ENCODE measurements around the gene SGK2.

The SGK2 gene

DNA sequence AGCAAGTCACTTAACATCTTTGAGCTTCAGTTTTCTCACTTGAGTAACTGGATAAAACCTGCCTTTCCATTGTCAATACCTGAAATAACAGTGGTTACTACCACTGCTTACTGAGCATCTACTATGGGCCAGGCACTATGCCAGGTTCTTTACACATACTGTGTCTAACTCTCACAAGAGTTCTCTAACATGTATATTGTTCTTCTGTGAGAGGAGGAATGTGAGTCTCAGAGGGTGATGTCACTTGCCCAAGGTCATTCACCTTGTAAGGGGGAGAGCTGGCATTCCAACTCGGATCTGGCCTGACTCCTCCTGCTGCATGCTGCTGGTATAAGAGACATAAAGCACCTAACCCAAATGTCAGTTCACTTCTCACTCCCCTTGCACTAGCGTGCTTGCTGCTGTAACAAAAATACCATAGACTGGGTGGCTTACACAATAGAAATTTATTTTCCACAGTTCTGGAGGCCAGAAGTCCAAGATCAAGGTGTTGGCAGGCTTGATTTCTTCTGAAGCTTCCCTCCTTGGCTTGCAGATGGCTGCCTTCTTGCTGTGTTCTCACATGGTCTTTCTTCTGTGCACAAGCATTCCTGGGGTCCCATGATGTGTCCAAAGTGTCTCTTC is 21.9 kb upstream of the SGK2 start:
- Histone ChIP-seq H3K27me3 (ENCODE audit: insufficient read depth, low read length) (no peaks in the 10 kb centered on the region), H3K4me3 (ENCODE audit: low read length) (no peak overlapping the region), H3K9me3 (ENCODE audit: insufficient read depth, low read depth, low read length) (no peaks in the 10 kb centered on the region), H3K4me1 (ENCODE audit: insufficient read depth, low read length) (no peaks in the 10 kb centered on the region), H3K9ac (ENCODE audit: low read depth, low read length) (no peak overlapping the region), H3K36me3 (ENCODE audit: insufficient read depth, low read length) (peaks cover 30% of the 10 kb centered on the region), H3K27ac (ENCODE audit: low read depth, low read length) (no peak overlapping the region)
- 74% methylated on average over 2 of the region's 2 CpGs for WGBS

DNA sequence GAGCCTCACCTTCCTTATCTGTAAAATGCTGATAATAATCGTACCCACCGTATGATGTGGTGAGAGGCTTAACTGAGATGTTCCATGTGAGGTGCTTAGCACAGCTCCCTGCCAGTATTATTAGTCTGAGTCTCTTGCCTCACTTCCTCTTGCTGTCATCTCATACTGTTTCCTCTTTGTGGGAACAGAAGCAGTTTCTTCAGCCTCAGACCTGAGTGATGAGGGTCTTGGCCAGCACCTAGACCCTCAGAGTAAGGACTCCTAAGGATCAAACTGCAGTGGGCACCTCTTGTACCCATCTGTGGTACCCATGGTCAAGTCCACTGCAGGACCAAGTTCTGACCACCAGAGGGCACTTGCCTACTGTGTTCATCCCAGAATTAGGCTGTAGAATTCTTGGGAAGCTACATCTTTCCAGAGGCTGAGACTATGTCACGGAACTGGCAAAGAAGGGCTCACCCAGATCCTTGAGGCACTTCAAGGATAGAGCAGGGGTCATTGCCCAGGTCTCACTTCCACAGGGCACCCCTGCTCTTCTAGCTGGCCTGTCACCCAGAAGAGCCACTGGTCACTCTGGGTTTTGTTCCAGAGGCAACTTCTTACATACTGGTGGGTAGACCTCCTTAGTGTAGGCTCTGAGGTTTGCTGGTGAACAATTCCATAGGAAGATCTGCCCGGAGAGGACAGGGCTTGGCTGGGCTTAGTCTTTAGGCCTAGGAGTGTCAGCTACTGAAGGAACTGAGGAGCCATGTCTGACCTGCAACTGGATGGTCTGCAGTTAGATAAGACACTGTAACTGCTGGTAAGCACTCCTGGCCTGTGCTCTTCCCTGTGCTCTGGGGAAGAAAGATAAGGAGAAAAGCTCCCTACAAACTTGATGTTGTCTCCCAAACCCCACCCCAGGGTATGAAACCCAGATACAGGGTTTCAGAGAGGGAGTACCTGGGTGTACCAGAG is 20.6 kb upstream of the SGK2 start:
- Histone ChIP-seq H3K4me3 (ENCODE audit: low read length) (no peak overlapping the region), H3K9ac (ENCODE audit: low read depth, low read length) (no peak overlapping the region), H3K4me1 (ENCODE audit: insufficient read depth, low read length) (no peaks in the 10 kb centered on the region), H3K9me3 (ENCODE audit: insufficient read depth, low read depth, low read length) (no peaks in the 10 kb centered on the region), H3K36me3 (ENCODE audit: insufficient read depth, low read length) (peaks cover 30% of the 10 kb centered on the region), H3K27ac (ENCODE audit: low read depth, low read length) (no peak overlapping the region), H3K27me3 (ENCODE audit: insufficient read depth, low read length) (no peaks in the 10 kb centered on the region)
- WGBS = 74% methylated on average over 4 of the region's 4 CpGs

DNA sequence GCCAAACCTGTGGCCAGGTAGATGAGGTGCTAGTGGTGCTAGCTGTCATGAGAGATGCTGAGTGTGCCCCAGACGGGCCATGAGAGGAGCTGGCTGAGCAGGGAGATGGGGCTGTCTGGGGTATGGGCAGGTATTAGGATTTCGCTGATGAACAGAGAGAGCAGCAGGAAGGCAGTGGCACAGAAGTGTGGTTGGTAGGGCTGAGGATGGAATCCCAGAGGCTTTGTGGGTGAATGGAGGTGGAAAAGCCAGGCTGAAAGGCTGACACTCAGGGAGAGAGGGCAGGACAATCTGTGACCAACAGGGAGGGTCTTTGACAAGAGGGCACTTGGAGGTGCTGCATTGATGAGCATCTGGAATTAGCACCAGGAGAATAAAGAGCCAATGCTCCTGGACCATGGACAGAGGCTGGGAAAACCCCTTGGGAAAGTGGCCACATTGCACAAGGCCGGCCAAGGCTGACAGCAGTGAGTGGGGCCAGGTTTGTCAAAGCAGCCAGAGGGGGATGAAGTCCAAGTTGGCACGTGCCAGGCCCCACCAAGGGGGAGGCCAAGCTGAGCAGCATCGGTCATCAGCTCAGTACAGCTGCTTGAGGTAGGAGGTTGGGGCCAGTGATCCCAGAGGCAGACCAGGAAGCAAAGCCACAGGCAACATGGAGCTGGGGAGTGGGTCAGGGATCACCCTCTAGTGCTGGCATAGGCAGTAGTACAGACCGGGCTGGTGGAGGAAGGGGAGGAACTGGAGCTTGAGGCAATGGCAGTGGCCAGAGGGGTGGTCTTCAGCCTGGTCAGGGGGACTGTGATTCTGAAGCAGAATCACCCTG is 19.7 kb upstream of the SGK2 start:
- Histone ChIP-seq H3K4me3 (ENCODE audit: low read length) (no peak overlapping the region), H3K27ac (ENCODE audit: low read depth, low read length) (no peak overlapping the region), H3K9me3 (ENCODE audit: insufficient read depth, low read depth, low read length) (no peaks in the 10 kb centered on the region), H3K27me3 (ENCODE audit: insufficient read depth, low read length) (no peaks in the 10 kb centered on the region), H3K4me1 (ENCODE audit: insufficient read depth, low read length) (no peaks in the 10 kb centered on the region), H3K36me3 (ENCODE audit: insufficient read depth, low read length) (peaks cover 34% of the 10 kb centered on the region), H3K9ac (ENCODE audit: low read depth, low read length) (no peak overlapping the region)
- 91% methylated on average over 6 of the region's 6 CpGs for WGBS

DNA sequence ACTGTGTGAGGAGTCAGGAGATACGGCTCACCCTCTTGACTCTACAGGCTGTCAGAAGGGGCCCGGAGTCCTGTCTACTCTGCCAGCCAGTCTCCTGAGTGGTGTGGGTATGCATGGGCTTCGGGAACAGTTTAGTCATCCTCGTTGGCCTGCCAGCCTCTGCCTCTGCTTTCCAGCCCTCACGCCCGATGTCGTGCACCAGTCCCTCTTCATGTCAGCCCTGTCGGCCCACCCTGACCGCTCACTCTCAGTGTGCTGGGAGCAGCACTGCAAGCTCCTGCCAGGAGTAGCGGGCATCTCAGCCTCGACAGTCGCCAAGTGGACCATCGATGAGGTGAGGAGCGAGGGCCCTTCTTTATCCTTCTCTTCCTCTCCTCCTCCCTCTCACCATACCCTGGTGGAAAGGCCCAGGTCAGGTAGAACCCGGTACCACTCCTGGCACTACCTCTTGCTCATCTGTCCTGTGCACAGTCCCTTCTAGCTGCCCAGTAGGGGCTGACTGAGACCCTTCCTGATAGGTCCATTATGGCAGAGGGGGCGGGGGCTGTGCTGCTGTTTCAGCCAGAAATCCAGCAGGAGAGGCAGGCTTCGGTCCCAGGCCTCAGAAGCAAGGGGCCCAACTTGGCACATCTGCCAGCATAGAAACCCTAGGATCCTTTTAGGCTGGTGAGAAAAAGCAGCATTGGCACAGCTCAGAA is 18.7 kb upstream of the SGK2 start:
- no peaks in the 10 kb centered on the region for H3K4me1 ChIP-seq (ENCODE audit: insufficient read depth, low read length)
- WGBS = 92% methylated on average over 17 of the region's 17 CpGs
- H3K4me3 ChIP-seq (ENCODE audit: low read length) = no peak overlapping the region
- H3K9ac ChIP-seq (ENCODE audit: low read depth, low read length) = no peak overlapping the region
- H3K27me3 ChIP-seq (ENCODE audit: insufficient read depth, low read length) = no peaks in the 10 kb centered on the region
- H3K9me3 ChIP-seq (ENCODE audit: insufficient read depth, low read depth, low read length) = no peaks in the 10 kb centered on the region
- H3K36me3 ChIP-seq (ENCODE audit: insufficient read depth, low read length) = peaks cover 36% of the 10 kb centered on the region
- H3K27ac ChIP-seq (ENCODE audit: low read depth, low read length) = no peak overlapping the region

DNA sequence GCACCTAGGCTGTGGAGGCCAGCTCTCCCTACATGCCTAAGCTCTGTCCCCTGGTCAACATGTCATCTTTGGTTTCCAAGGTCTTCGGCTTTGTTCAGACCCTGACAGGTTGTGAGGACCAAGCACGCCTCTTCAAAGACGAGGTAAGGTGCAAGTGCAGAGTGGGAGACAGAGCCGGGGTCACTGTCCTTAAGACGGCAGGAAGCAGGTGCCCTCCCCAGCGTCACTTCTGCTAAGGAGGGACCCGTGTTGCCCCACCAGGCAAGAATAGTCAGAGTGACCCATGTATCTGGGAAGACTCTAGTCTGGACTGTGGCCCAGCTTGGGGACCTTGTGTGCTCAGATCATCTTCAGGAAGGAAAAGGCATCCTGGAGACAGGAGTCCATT is 18.2 kb upstream of the SGK2 start:
- no peak overlapping the region for H3K9ac ChIP-seq (ENCODE audit: low read depth, low read length)
- H3K36me3 ChIP-seq (ENCODE audit: insufficient read depth, low read length) = peaks cover 32% of the 10 kb centered on the region
- H3K4me1 ChIP-seq (ENCODE audit: insufficient read depth, low read length) = no peaks in the 10 kb centered on the region
- no peaks in the 10 kb centered on the region for H3K9me3 ChIP-seq (ENCODE audit: insufficient read depth, low read depth, low read length)
- no peaks in the 10 kb centered on the region for H3K27me3 ChIP-seq (ENCODE audit: insufficient read depth, low read length)
- H3K4me3 ChIP-seq (ENCODE audit: low read length) = no peak overlapping the region
- H3K27ac ChIP-seq (ENCODE audit: low read depth, low read length) = no peak overlapping the region
- WGBS = 92% methylated on average over 7 of the region's 7 CpGs

DNA sequence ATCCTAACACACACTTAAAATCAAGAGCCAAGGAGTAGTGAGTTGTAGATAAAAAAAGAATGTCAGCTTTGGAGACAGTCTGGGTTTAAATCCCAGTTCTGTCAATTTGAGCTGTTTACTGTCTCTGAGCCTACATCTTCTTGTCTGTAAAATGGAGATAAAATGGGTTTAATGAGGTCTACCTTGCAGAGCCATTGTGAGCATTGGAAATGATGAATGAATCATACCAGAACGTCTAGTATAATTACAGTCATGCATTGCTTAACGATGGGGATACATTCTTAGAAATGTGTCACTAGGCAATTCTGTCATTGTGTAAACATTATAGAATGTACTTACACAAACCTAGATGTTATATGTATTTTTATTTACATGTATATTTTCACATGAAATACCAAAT is 17.6 kb upstream of the SGK2 start:
- H3K9me3 ChIP-seq (ENCODE audit: insufficient read depth, low read depth, low read length) = 0 out of 2 replicates have a peak, but pooled peaks cover under 1% of the 10 kb centered on the region
- H3K4me1 ChIP-seq (ENCODE audit: insufficient read depth, low read length) = no peaks in the 10 kb centered on the region
- no peak overlapping the region for H3K27ac ChIP-seq (ENCODE audit: low read depth, low read length)
- H3K36me3 ChIP-seq (ENCODE audit: insufficient read depth, low read length) = peaks cover 28% of the 10 kb centered on the region
- WGBS = 86% methylated on average over 2 of the region's 2 CpGs
- H3K4me3 ChIP-seq (ENCODE audit: low read length) = no peak overlapping the region
- H3K9ac ChIP-seq (ENCODE audit: low read depth, low read length) = no peak overlapping the region
- H3K27me3 ChIP-seq (ENCODE audit: insufficient read depth, low read length) = no peaks in the 10 kb centered on the region

DNA sequence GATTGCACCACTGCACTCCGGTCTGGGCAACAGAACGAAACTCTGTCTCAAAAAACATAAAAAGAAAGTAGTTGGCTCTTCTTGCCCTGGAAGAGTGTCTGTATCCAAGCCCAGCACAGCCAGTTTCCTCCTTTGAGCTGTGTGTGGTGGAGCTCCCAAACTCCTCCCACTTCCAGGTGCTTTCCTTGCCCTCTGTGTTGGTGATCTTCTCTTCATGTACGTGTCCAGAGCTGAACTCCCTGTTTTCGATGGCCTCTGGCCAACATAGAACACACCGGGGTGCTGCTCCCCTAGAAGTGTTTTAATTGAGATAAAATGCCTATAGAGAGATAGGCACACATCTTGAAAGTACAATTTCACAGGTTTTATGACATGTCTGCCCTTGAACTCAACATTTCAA is 16.7 kb upstream of the SGK2 start:
- Histone ChIP-seq H3K4me3 (ENCODE audit: low read length) (no peak overlapping the region), H3K9ac (ENCODE audit: low read depth, low read length) (no peak overlapping the region), H3K9me3 (ENCODE audit: insufficient read depth, low read depth, low read length) (peaks cover 6% of the 10 kb centered on the region; the same call in 1 of the 2 replicates), H3K27ac (ENCODE audit: low read depth, low read length) (no peak overlapping the region), H3K27me3 (ENCODE audit: insufficient read depth, low read length) (no peaks in the 10 kb centered on the region), H3K36me3 (ENCODE audit: insufficient read depth, low read length) (peaks cover 24% of the 10 kb centered on the region), H3K4me1 (ENCODE audit: insufficient read depth, low read length) (no peaks in the 10 kb centered on the region)
- 98% methylated on average over 5 of the region's 5 CpGs for WGBS

DNA sequence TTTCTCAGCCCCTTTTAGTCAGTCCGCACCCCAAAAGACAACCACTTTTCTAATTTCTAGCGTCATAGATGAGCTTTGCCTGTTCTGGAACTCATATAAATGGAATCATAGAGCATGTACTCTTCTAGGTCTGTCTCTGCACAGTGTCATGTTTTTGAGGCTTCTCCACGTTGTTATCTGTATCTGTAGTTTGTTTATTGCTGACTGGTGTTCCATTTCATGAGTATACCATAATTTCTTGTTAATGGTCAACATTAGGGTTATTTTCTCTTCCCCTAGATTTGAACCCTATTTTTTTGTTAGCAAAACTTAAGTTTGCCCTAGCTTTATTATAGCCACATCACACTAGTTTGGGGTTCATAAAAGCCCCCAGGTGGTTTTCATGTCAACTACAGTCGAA is 16.2 kb upstream of the SGK2 start:
- 73% methylated on average over 4 of the region's 4 CpGs for WGBS
- Histone ChIP-seq H3K4me3 (ENCODE audit: low read length) (no peak overlapping the region), H3K27me3 (ENCODE audit: insufficient read depth, low read length) (no peaks in the 10 kb centered on the region), H3K9me3 (ENCODE audit: insufficient read depth, low read depth, low read length) (peaks cover 9% of the 10 kb centered on the region; the same call in 1 of the 2 replicates), H3K27ac (ENCODE audit: low read depth, low read length) (no peak overlapping the region), H3K36me3 (ENCODE audit: insufficient read depth, low read length) (peaks cover 28% of the 10 kb centered on the region), H3K4me1 (ENCODE audit: insufficient read depth, low read length) (no peaks in the 10 kb centered on the region), H3K9ac (ENCODE audit: low read depth, low read length) (no peak overlapping the region)

DNA sequence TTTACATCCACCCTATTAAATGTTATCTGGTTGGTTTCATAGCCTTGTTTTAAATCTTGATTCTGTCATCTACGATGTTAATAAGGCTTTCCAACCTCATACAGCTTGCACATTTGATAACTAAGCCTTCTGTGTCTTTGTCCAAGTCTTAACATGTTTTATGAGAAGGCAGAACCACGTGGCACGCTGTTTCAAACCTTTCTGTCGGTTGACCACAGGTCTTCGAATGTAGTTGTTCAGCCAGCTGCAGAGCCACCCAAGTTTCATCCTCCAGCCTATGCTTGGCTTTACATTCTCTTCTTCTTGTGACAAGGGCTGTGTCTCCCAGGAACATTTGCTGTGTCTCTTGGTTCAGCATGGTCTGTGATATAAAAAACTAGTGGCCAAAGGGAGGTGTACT is 15.7 kb upstream of the SGK2 start:
- peaks cover 31% of the 10 kb centered on the region for H3K36me3 ChIP-seq (ENCODE audit: insufficient read depth, low read length)
- no peak overlapping the region for H3K27ac ChIP-seq (ENCODE audit: low read depth, low read length)
- no peaks in the 10 kb centered on the region for H3K27me3 ChIP-seq (ENCODE audit: insufficient read depth, low read length)
- no peaks in the 10 kb centered on the region for H3K4me1 ChIP-seq (ENCODE audit: insufficient read depth, low read length)
- no peak overlapping the region for H3K9ac ChIP-seq (ENCODE audit: low read depth, low read length)
- peaks cover 9% of the 10 kb centered on the region; the same call in 1 of the 2 replicates for H3K9me3 ChIP-seq (ENCODE audit: insufficient read depth, low read depth, low read length)
- WGBS = 93% methylated on average over 5 of the region's 5 CpGs
- H3K4me3 ChIP-seq (ENCODE audit: low read length) = no peak overlapping the region

DNA sequence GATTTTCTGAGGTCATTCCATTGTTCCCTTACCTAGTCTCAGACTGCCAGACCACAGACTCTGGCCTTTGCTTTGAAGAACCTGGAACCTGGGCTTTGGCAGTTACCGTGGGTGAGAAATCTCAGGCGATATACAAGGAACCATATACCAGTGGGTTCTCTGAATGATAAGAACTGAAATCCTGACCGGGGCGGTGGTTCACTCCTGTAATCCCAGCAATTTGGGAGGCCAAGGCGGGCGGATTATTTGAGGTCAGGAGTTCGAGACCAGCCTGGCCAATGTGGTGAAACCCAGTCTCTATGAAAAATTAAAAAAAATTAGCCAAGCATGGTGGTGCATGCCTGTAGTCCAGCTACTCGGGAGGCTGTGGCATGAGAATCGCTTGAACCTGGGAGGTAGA is 14.3 kb upstream of the SGK2 start:
- no peak overlapping the region for H3K4me3 ChIP-seq (ENCODE audit: low read length)
- H3K9me3 ChIP-seq (ENCODE audit: insufficient read depth, low read depth, low read length) = peaks cover 9% of the 10 kb centered on the region; the same call in 1 of the 2 replicates
- no peaks in the 10 kb centered on the region for H3K27me3 ChIP-seq (ENCODE audit: insufficient read depth, low read length)
- WGBS = 95% methylated on average over 9 of the region's 9 CpGs
- H3K9ac ChIP-seq (ENCODE audit: low read depth, low read length) = no peak overlapping the region
- H3K36me3 ChIP-seq (ENCODE audit: insufficient read depth, low read length) = peaks cover 32% of the 10 kb centered on the region
- H3K27ac ChIP-seq (ENCODE audit: low read depth, low read length) = no peak overlapping the region
- no peaks in the 10 kb centered on the region for H3K4me1 ChIP-seq (ENCODE audit: insufficient read depth, low read length)
